Measurements from ENCODE around the gene ATOH1.

GRCh38 chr4:93839704-93840103, 11.2 kb downstream of the ATOH1 start:
- TF ChIP-seq CTCF (IDR thresholded peaks at IDR 0.05 in 4 of 5, conservative IDR thresholded peaks at IDR 0.05 in 1 of 5) (no peak), POLR2A (IDR thresholded peaks at IDR 0.05) (no peak)

Measured in gastrocnemius medialis (tissue), 4 donors.